GM19397 (cell line): ENCODE data around the gene UBE2F.

ENCODE experiments used
- ATAC-seq: cut with Tn5 transposase; IDR thresholded peaks from one replicate; pipeline ENCODE4 v1.9.1; 2021; ENCODE audit warnings: mild to moderate bottlenecking, moderate library complexity; ENCODE audit not compliant: unreplicated experiment

Gene UBE2F

GRCh38 chr2:237966565-237967462 lies at the start of gene UBE2F:
Gene UBE2F, plus strand, starts transcription at chr2:237967014. Its CDS starts 6,094 bp downstream, at chr2:237973108.
- peak; percentile 96 for ATAC-seq

- no peak for ATAC-seq
These were observed 49.0 kb upstream of the UBE2F start for GRCh38 chr2:237917696-237918374.

GRCh38 chr2:237919593-237919992 lies 47.2 kb upstream of the UBE2F start:
- no peak for ATAC-seq

- no peak for ATAC-seq
These were observed 46.1 kb upstream of the UBE2F start for GRCh38 chr2:237920673-237921072.

- no peak for ATAC-seq
These were observed 44.8 kb upstream of the UBE2F start for GRCh38 chr2:237921967-237922492.

- ATAC-seq, result no peak
These were observed 44.0 kb upstream of the UBE2F start for GRCh38 chr2:237922641-237923361.

GRCh38 chr2:237923481-237924163 lies 43.2 kb upstream of the UBE2F start:
- ATAC-seq, result peak; percentile 88

- no peak for ATAC-seq
These were observed 42.7 kb upstream of the UBE2F start for GRCh38 chr2:237924164-237924534.

GRCh38 chr2:237927135-237927534 lies 39.7 kb upstream of the UBE2F start:
- ATAC-seq, result no peak

- no peak for ATAC-seq
These were observed 38.8 kb upstream of the UBE2F start for GRCh38 chr2:237927986-237928385.

- no peak for ATAC-seq
These were observed 36.8 kb upstream of the UBE2F start for GRCh38 chr2:237929979-237930378.

- ATAC-seq, result no peak
These were observed 35.6 kb upstream of the UBE2F start for GRCh38 chr2:237931205-237931721.

GRCh38 chr2:237932731-237933131 lies 34.1 kb upstream of the UBE2F start:
- ATAC-seq, result no peak

- no peak for ATAC-seq
These were observed 32.6 kb upstream of the UBE2F start for GRCh38 chr2:237934186-237934585.

GRCh38 chr2:237935740-237936452 lies 30.9 kb upstream of the UBE2F start:
- no peak for ATAC-seq

- ATAC-seq, result no peak
These were observed 27.6 kb upstream of the UBE2F start for GRCh38 chr2:237939251-237939650.

GRCh38 chr2:237940828-237941227 lies 26.0 kb upstream of the UBE2F start:
- ATAC-seq, result no peak

GRCh38 chr2:237941239-237941638 lies 25.6 kb upstream of the UBE2F start:
- no peak for ATAC-seq

- no peak for ATAC-seq
These were observed 24.3 kb upstream of the UBE2F start for GRCh38 chr2:237942513-237942899.
